ENCODE measurements around the gene GPR89A.
"Not testable (repeated sequence)": the region's sequence is repeated elsewhere in the genome, so short reads cannot be mapped to it uniquely, and the experiment has no call there.

- TF ChIP-seq CTCF, POLR2A, EP300 (IDR thresholded peaks at IDR 0.05): not testable (repeated sequence)
These were observed 12.4 kb upstream of the GPR89A start for GRCh38 chr1:145595421-145595820.
